A673 (cell line): ENCODE data around the gene ACOXL. TPM values are rescaled to one million over a fixed set of nuclear protein-coding genes. Genes with fewer than 3 reads are reported as not detected.

ENCODE experiments used
- BruUV-seq: library from RNA; stranded (reverse); fragments of 400-500 nt; replicated peaks from 2 replicates; lab custom pipeline; 2021; lab: Mats Ljungman, UMichigan
- CTCF ChIA-PET: fragments of 300-600 bp; sonication (Branson Sonifier 250); formaldehyde crosslinking; loops from one replicate; lab custom pipeline; 2022; ENCODE audit warnings: antibody characterized with exemption; lab: Charles Lee
- POLR2A ChIA-PET: fragments of 300-600 bp; sonication (Branson Sonifier 250); formaldehyde crosslinking; loops from one replicate; lab custom pipeline; 2022; ENCODE audit warnings: antibody characterized with exemption; ENCODE audit not compliant: low non-redundant PET; lab: Charles Lee
- DNase-seq: peaks from one replicate; pipeline ENCODE4 v3.0.0-alpha.2; 2015; ENCODE audit warnings: low spot score
- H3K27ac ChIP-seq: fragments of 200-600 bp; sonication (generic); 2 replicates; pipeline ENCODE4 v1.5.1; 2016; ENCODE audit warnings: mixed run types, low read depth, mild to moderate bottlenecking, mixed read lengths, antibody characterized with exemption, low read length; ENCODE audit not compliant: poor library complexity, severe bottlenecking
- H3K27me3 ChIP-seq: fragments of 200-600 bp; sonication (generic); replicated peaks from 2 replicates; pipeline ENCODE4 v1.6.1; 2017; ENCODE audit warnings: mixed run types, low read depth, mild to moderate bottlenecking, mixed read lengths, antibody characterized with exemption, low read length; ENCODE audit not compliant: insufficient read depth, poor library complexity
- H3K36me3 ChIP-seq: fragments of 200-600 bp; sonication (generic); 2 replicates; pipeline ENCODE4 v1.6.1; 2016; ENCODE audit warnings: mixed run types, mild to moderate bottlenecking, mixed read lengths, antibody characterized with exemption, low read length; ENCODE audit not compliant: insufficient read depth, poor library complexity, severe bottlenecking
- H3K4me1 ChIP-seq: fragments of 200-600 bp; sonication (generic); 2 replicates; pipeline ENCODE4 v1.6.1; 2017; ENCODE audit warnings: mixed run types, mild to moderate bottlenecking, mixed read lengths, antibody characterized with exemption, low read length; ENCODE audit not compliant: insufficient read depth, poor library complexity, severe bottlenecking
- H3K4me3 ChIP-seq: fragments of 200-600 bp; sonication (generic); 2 replicates; pipeline ENCODE4 v1.5.1; 2016; ENCODE audit warnings: low read depth, mixed run types, mild to moderate bottlenecking, mixed read lengths, low read length; ENCODE audit not compliant: poor library complexity, severe bottlenecking
- H3K9me3 ChIP-seq: fragments of 200-600 bp; sonication (generic); 2 replicates; pipeline ENCODE4 v1.6.1; 2016; ENCODE audit warnings: mixed run types, low read depth, mild to moderate bottlenecking, mixed read lengths, antibody characterized with exemption, low read length; ENCODE audit not compliant: poor library complexity, severe bottlenecking
- EZH2 ChIP-seq: fragments of 200-600 bp; sonication (generic); IDR thresholded peaks from 2 replicates; pipeline ENCODE4 v1.6.1; 2017; ENCODE audit warnings: borderline replicate concordance, low read depth, mild to moderate bottlenecking, mixed read lengths, antibody characterized with exemption, low read length; ENCODE audit not compliant: poor library complexity, severe bottlenecking
- intact Hi-C: fragments of 100-400 bp; cut with micrococcal nuclease; formaldehyde crosslinking; loops from one replicate; pipeline ENCODE4 v1.10.0; 2022; ENCODE audit not compliant: unreplicated experiment
- total RNA-seq: library from RNA; stranded (reverse); gene quantifications from 2 replicates; pipeline ENCODE4 v1.2.3, GENCODE V29; 2021
- TF ChIP-seq, protein P1 (sequence below): fragments of 300-800, 200-600 bp; sonication (generic); conservative IDR thresholded peaks from 2 replicates; pipeline ENCODE4 v1.5.1; 2017; ENCODE audit warnings: low read depth, mild to moderate bottlenecking, antibody characterized with exemption, low read length, moderate library complexity, mixed read lengths

ACOXL gene
- total RNA-seq, 1 experiment from 2014 or later, result not detected

DNA sequence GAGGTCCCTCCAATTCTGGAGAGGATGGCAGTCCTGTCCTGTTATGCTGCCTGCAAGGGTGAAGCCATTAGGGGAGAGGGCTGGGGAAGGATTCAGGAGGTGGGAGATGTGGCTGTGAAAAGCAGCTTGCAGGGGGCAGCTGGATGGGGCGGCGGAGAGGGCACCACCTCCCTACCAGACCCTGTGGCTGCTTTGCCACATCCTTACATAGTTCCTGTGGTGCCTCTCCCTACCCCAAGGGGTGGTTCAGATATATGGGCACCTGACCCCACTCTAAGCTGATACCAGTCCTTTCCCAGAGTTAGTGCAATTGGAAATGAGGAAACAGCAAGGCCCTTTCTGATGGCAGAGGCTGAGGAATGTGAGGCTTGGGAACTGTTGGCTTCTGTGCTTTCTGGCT, 6.1 kb upstream of the ACOXL start:
- no peaks in the 10 kb centered on the region for H3K9me3 ChIP-seq
- no peaks in the 10 kb centered on the region for H3K4me1 ChIP-seq
- TF ChIP-seq EZH2, result no peak
- TF ChIP-seq, protein P1, sequence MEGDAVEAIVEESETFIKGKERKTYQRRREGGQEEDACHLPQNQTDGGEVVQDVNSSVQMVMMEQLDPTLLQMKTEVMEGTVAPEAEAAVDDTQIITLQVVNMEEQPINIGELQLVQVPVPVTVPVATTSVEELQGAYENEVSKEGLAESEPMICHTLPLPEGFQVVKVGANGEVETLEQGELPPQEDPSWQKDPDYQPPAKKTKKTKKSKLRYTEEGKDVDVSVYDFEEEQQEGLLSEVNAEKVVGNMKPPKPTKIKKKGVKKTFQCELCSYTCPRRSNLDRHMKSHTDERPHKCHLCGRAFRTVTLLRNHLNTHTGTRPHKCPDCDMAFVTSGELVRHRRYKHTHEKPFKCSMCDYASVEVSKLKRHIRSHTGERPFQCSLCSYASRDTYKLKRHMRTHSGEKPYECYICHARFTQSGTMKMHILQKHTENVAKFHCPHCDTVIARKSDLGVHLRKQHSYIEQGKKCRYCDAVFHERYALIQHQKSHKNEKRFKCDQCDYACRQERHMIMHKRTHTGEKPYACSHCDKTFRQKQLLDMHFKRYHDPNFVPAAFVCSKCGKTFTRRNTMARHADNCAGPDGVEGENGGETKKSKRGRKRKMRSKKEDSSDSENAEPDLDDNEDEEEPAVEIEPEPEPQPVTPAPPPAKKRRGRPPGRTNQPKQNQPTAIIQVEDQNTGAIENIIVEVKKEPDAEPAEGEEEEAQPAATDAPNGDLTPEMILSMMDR, result no peak
- intact Hi-C loops, result no loop called here
- H3K27me3 ChIP-seq, result peaks cover 28% of the 10 kb centered on the region
- no peak overlapping the region for H3K4me3 ChIP-seq
- H3K27ac ChIP-seq, result no peak overlapping the region
- no TSS peak for BruUV-seq
- ChIA-PET POLR2A (no interaction called here), CTCF (no interaction called here)
- no peak for DNase-seq
- no peaks in the 10 kb centered on the region for H3K36me3 ChIP-seq

DNA sequence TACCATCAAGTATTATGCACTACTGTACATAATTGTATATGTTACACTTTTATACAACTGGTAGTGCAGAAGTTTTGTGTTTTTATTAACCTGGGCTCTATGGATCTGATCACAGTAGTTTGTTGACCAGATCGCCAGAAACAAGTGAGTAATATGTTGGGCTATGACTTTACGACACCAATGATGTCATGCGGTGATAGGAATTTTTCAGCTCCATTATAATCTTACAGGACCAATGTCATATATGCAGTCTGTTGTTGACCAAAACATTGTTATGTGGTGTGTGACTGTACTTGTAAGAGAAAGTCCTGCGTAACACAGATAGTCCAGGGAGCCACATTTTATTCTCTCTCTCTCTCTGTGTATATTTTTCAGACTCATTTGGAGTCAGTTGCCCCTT, 4.5 kb upstream of the ACOXL start:
- ChIA-PET POLR2A (no interaction called here), CTCF (no interaction called here)
- intact Hi-C loops, result no loop called here
- H3K36me3 ChIP-seq, result no peaks in the 10 kb centered on the region
- no peak for DNase-seq
- H3K4me3 ChIP-seq, result no peak overlapping the region
- peaks cover 1% of the 10 kb centered on the region for H3K4me1 ChIP-seq
- no TSS peak for BruUV-seq
- TF ChIP-seq, protein P1, result no peak
- TF ChIP-seq EZH2, result no peak
- peaks cover 43% of the 10 kb centered on the region for H3K27me3 ChIP-seq
- no peaks in the 10 kb centered on the region for H3K9me3 ChIP-seq
- H3K27ac ChIP-seq, result no peak overlapping the region

DNA sequence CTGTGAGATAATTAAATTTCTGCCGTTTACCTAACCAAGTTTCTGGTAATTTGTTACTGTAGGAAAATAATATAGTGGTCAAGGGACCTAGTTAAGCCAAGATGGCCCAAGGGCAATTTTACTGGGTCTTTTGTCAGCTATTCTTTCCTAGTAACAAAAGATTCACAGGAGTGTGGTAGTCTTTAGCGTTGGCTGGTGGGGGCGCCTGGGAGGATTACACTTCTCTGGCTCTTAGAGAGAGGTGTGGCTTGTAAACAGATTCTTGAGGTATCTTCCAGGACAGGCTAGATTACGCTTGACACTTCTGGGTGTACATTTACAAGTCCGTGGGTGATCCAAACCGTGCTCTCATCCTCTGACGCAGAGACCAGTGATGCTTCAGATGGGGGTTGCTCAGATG, 3.3 kb upstream of the ACOXL start:
- H3K4me3 ChIP-seq, result no peak overlapping the region
- no TSS peak for BruUV-seq
- H3K27me3 ChIP-seq, result peaks cover 51% of the 10 kb centered on the region
- ChIA-PET CTCF (no interaction called here), POLR2A (no interaction called here)
- H3K36me3 ChIP-seq, result no peaks in the 10 kb centered on the region
- no peak overlapping the region for H3K27ac ChIP-seq
- TF ChIP-seq, protein P1, result no peak
- no peak for TF ChIP-seq EZH2
- H3K9me3 ChIP-seq, result no peaks in the 10 kb centered on the region
- peaks cover 6% of the 10 kb centered on the region for H3K4me1 ChIP-seq
- intact Hi-C loops, result no loop called here
- DNase-seq, result no peak
